ENCODE results near the gene DUSP14.

Gene DUSP14

GRCh38 chr17:37557482-37557881 is 67.8 kb downstream of the DUSP14 start:
- no peak for DNase-seq (ENCODE audit: low read depth, low spot score)

GRCh38 chr17:37558299-37558698 is 68.6 kb downstream of the DUSP14 start:
- no peak for DNase-seq (ENCODE audit: low read depth, low spot score)

GRCh38 chr17:37562016-37562745 is 72.5 kb downstream of the DUSP14 start:
- DNase-seq (ENCODE audit: low read depth, low spot score) = no peak

All from brain pericyte (primary cell).